Pancreas (tissue), 10 donors: ENCODE results near the gene CPNE9. TPM values are rescaled to one million over a fixed set of nuclear protein-coding genes. Genes with fewer than 3 reads are reported as not detected.

Experiments
- ATAC-seq, 4 donors: fragments of 200-7000 bp; cut with Tn5 transposase; one replicate each; pipeline versions ENCODE4 v1.8.0 to v1.9.1; 2020; ENCODE audit warnings: mild to moderate bottlenecking in 4 of 4, moderate library complexity in 4 of 4
- DNase-seq, 6 donors: peaks; one replicate each; pipeline ENCODE4 v3.0.0-alpha.2; 2020
- FAIRE-seq: peaks from 2 replicates; lab custom pipeline; 2012; peaks lifted over from hg19 to GRCh38; lab: Jason Lieb, UNC
- H3K27ac ChIP-seq, 4 donors: fragments of 200-600 bp; sonication (generic); 1 replicate in 3 of 4; 2 replicates in 1 of 4; pipeline versions ENCODE4 v1.5.0 to v1.8.0; 2020
- H3K27me3 ChIP-seq, 4 donors: fragments of 200-600 bp; one replicate each; pipeline ENCODE4 v1.8.0; 2021
- H3K36me3 ChIP-seq, 3 donors: fragments of 200-600 bp; sonication (generic) in 1 of 3; one replicate each; pipeline versions ENCODE4 v1.5.0 to v1.8.0; 2020 to 2021
- H3K4me1 ChIP-seq, 3 donors: fragments of 200-600 bp; one replicate each; pipeline ENCODE4 v1.8.0; 2021
- H3K4me3 ChIP-seq, 4 donors: fragments of 200-600 bp; sonication (generic) in 2 of 4; one replicate each; pipeline versions ENCODE4 v1.5.0 to v1.8.0; 2020 to 2021
- H3K9me3 ChIP-seq, 4 donors: fragments of 200-600 bp; one replicate each; pipeline ENCODE4 v1.8.0; 2021
- WGBS, 2 donors: extraction: QIAGEN DNeasy Blood & Tissue Kit; methylation state at CpG; one replicate each; pipeline ENCODE4 v1.1.7; 2013; 5-methylcytosine and 5-hydroxymethylcytosine counted together
- intact Hi-C, 3 donors: fragments of 100-400 bp; cut with DNase I; formaldehyde crosslinking; loops; one replicate each; pipeline versions ENCODE4 v1.11.1 to v1.14.2; 2022
- polyA plus RNA-seq, 2 donors: library from polyadenylated mRNA; stranded (reverse); fragments of 200-250 nt; gene quantifications; one replicate each; pipeline ENCODE4 v1.2.3, GENCODE V29; 2013
- total RNA-seq, 6 donors: library from RNA; stranded (reverse); fragmentation: NEBNext Ultra II Directional in 4 of 6; extraction: Animal tissue kit (Norgen Biotek cat#: 25700) in 4 of 6; gene quantifications; one replicate each; pipeline versions ENCODE4 v1.2.1 to v1.2.4, GENCODE V29; 2021 to 2023
- TF ChIP-seq, protein P1 (sequence below), 4 donors: fragments of 200-600 bp; sonication (generic) in 3 of 4; IDR thresholded peaks; one replicate each; pipeline versions ENCODE4 v1.5.0 to v1.8.0; 2021; ENCODE audit warnings: antibody characterized with exemption in 4 of 4
- donor health status: healthy with polysubstance abuse.
- donor health status: DM: no; HTN: no; CAD: no; lungs with moderate emphysema.
- donor health status: DM: no; HTN: no; CAD: no.
- donor health status: control.
- donor health status: control.
- donor health status: Bipolar disorder and iron deficiency.
- donor health status: DM: yes; HTN: yes; CAD: no.
- donor health status: DM: no; HTN: no; CAD: no.
- donor health status: DM: no; HTN: no; CAD: no.
- donor health status: DM: yes; HTN: yes; CAD: no.

CPNE9 gene
- total and polyA plus RNA-seq, 8 donors = 0.12 to 0.85 (median 0.19) TPM; not detected in 3

GRCh38 chr3:9716801-9717555 lies 13.3 kb downstream of the CPNE9 start:
- DNase-seq (no peak), ATAC-seq (no peak), FAIRE-seq (no peak)
- Histone ChIP-seq H3K27me3 (no peaks in the 10 kb centered on the region), H3K36me3 (no peaks in the 10 kb centered on the region), H3K4me1 (peaks cover 0 to 4% (median 0%) of the 10 kb centered on the region in 3 donors), H3K9me3 (no peaks in the 10 kb centered on the region), H3K27ac (no peak overlapping the region), H3K4me3 (no peak overlapping the region)
- TF ChIP-seq, protein P1, sequence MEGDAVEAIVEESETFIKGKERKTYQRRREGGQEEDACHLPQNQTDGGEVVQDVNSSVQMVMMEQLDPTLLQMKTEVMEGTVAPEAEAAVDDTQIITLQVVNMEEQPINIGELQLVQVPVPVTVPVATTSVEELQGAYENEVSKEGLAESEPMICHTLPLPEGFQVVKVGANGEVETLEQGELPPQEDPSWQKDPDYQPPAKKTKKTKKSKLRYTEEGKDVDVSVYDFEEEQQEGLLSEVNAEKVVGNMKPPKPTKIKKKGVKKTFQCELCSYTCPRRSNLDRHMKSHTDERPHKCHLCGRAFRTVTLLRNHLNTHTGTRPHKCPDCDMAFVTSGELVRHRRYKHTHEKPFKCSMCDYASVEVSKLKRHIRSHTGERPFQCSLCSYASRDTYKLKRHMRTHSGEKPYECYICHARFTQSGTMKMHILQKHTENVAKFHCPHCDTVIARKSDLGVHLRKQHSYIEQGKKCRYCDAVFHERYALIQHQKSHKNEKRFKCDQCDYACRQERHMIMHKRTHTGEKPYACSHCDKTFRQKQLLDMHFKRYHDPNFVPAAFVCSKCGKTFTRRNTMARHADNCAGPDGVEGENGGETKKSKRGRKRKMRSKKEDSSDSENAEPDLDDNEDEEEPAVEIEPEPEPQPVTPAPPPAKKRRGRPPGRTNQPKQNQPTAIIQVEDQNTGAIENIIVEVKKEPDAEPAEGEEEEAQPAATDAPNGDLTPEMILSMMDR (IDR thresholded peaks at IDR 0.05) = no peak
- intact Hi-C loops = no loop called here
- 55 to 66% methylated on average over 5 of the region's 5 CpGs for WGBS, 2 donors

DNA sequence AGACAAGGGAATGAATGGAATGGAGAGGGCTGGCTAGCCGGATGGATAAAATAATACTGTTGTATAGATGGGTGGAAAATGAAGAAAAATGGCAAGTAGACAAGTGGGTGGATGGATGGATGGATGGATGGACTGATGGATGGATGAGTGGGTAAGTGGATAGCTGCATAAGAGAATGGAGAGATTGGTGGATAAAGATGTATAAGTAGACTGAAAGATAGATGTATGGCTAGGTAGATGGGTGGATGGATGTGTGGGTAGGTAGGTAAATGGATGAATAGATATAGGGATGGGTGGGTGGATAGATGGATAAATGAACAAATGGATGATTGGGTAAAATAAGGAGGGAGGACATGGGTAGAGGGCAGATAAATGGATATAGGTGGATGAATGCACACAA lies 13.9 kb downstream of the CPNE9 start:
- intact Hi-C loops = no loop called here
- TF ChIP-seq, protein P1 (IDR thresholded peaks at IDR 0.05) = no peak
- WGBS, 2 donors = 38 to 68% methylated on average over 1 of the region's 1 CpG
- ATAC-seq (no peak), FAIRE-seq (no peak), DNase-seq (no peak)
- H3K36me3 ChIP-seq = no peaks in the 10 kb centered on the region
- H3K4me3 ChIP-seq = no peak overlapping the region
- H3K27me3 ChIP-seq = no peaks in the 10 kb centered on the region
- no peaks in the 10 kb centered on the region for H3K9me3 ChIP-seq
- no peak overlapping the region for H3K27ac ChIP-seq
- H3K4me1 ChIP-seq = peaks cover 0 to 4% (median 0%) of the 10 kb centered on the region in 3 donors

DNA sequence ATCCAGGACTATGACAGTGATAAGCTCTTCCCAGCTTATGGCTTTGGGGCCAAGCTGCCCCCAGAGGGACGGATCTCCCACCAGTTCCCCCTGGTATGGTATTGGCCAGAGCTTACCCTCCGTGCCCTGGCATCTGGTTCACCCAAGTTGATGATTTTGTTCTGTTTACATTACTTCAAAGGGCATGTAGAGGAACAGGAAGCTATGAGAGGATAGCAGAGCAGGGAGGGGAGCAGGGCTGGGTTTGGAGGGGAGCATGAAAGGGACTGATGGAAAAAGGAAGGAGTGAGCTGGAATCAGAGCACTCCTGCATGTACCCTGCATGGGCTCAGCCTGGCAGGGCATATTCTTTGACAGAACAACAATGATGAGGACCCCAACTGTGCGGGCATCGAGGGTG lies 14.5 kb downstream of the CPNE9 start:
- DNase-seq = no peak

DNA sequence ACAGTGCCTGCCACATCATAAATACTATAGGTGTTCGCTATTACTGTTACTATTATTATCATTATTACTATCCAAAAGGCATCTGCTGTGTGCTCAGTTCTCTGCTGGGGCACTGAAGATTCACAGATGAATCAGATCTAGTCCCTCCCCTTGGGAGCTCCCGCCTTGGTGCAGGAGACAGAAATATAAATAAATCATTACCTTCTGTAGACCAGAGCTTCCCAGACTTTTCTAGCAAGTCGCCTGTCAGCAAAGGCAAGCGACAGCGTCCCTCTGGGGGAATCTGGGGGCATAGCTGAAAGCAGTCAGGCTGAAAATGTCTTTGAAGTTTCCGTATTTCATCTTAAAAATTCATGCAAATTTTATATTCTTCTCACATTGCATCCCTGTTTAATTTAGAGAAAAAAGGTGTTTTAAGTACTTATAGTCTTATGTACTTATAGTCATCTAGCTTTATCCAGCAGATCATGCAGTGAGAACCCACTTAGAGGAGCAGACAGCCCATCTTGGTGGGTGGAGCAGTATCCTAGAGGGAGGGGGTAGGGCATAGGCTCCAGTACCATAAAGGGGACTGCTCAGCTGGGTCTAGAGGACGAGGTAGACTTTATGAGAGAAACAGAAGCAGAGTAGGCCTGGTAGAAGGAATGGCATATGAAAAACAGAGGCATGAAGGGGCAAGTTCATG lies 17.5 kb downstream of the CPNE9 start:
- TF ChIP-seq, protein P1 (IDR thresholded peaks at IDR 0.05) = no peak
- intact Hi-C loops = no loop called here
- no peaks in the 10 kb centered on the region for H3K27me3 ChIP-seq
- ATAC-seq (no peak), DNase-seq (no peak), FAIRE-seq (no peak)
- no peak overlapping the region for H3K4me3 ChIP-seq
- no peaks in the 10 kb centered on the region for H3K36me3 ChIP-seq
- peaks cover 0 to 2% (median 0%) of the 10 kb centered on the region in 3 donors for H3K4me1 ChIP-seq
- no peak overlapping the region for H3K27ac ChIP-seq
- 26 to 40% methylated on average over 7 of the region's 7 CpGs for WGBS, 2 donors
- no peaks in the 10 kb centered on the region for H3K9me3 ChIP-seq

More for the DNA sequence above, 14.5 kb downstream of the CPNE9 start:
- TF ChIP-seq, protein P1 (IDR thresholded peaks at IDR 0.05) = no peak
- H3K4me1 ChIP-seq = peaks cover 0 to 4% (median 0%) of the 10 kb centered on the region in 3 donors
- intact Hi-C loops = no loop called here
- H3K36me3 ChIP-seq = no peaks in the 10 kb centered on the region
- no peak for ATAC-seq
- WGBS, 2 donors = 49 to 63% methylated on average over 4 of the region's 4 CpGs
- FAIRE-seq = no peak
- no peaks in the 10 kb centered on the region for H3K27me3 ChIP-seq
- H3K4me3 ChIP-seq = no peak overlapping the region
- no peaks in the 10 kb centered on the region for H3K9me3 ChIP-seq
- H3K27ac ChIP-seq = no peak overlapping the region

- ATAC-seq = no peak
- no peak overlapping the region for H3K27ac ChIP-seq
- H3K27me3 ChIP-seq = no peaks in the 10 kb centered on the region
- H3K4me1 ChIP-seq = no peaks in the 10 kb centered on the region
- TF ChIP-seq, protein P1 (IDR thresholded peaks at IDR 0.05) = no peak
- H3K4me3 ChIP-seq = no peak overlapping the region
- H3K9me3 ChIP-seq = no peaks in the 10 kb centered on the region
- intact Hi-C loops = no loop called here
- no peak for DNase-seq
- no peaks in the 10 kb centered on the region for H3K36me3 ChIP-seq
- FAIRE-seq = no peak
- 76 to 83% methylated on average over 2 of the region's 2 CpGs for WGBS, 2 donors
Measured at GRCh38 chr3:9721700-9722060, 18.0 kb downstream of the CPNE9 start.
